Activated CD8-positive, alpha-beta memory T cell treated with anti-CD3 and anti-CD28 coated beads for 24 hours (primary cell): ENCODE data around the gene GZF1.

ENCODE experiments used
- DNase-seq: peaks from one replicate; pipeline ENCODE4 v3.0.0-alpha.2; 2020

Gene GZF1

DNA sequence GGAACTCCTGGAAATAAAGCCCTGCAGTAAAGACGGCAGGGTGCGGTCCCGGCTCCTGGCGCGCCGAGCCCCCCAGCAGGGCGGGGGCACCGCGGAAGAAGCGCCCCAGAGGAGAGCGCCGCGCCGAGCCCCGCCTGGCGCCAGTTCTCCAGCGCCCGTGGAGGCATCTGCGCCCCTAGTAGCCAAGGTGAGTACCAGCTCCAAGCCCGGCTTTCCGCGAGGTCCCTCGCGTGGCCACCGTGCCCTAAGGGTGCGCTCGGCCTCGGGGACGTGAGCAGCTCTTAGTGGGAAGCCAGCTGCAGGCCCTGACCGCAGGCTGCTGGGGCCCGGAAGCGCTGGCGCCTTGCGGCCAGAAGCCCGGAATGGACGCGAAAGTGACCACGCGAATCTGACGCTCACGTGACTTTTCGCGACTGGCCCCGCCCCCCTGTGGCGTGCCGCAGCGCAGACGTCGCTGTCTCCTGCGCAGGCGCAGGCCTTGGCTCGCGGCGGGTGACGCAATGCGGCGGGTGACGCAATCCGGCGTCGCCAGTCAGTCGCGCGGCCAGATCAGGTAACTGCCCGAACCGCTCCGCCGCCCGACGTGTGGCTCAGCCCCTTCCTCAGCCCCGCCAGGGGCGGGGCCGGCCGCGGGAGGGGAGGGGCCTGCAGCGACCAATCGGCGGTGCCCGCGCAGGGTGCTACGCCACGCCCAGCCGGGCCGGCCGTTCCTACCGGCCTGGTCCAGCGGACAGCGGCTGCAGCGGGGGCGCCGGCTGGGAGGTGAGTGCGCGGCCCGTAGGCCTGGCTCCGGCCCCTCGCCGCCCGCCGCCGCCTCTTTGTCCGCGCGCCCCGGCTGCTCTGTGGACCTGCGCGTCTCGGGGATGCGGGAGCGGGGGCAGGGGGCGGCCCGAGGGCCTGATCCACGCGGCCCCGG, at the start of gene GZF1:
TSS of gene GZF1 (plus strand) at position 707 of the 916 bp plus-strand sequence. CDS start 2,202 bp downstream, outside the sequence.
- peak; percentile 100 for DNase-seq

DNA sequence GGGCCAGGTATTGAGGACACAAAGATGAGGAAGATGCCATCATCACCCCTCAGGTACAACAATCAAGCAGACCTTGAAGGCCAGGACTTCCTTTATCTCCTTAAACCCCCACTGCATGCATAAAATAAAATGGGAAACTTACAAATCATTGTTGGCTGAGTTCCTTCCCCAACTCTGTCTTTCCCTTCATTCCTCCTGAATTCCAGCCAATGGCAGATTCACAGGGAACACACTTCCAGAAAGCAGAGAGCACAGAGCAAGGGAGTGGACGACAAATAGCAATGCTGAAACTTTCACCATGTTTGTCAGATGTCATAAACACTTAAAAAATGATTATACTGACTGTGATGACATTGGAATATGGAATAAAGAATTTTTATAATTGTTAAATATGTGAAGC, 48.7 kb upstream of the GZF1 start:
- no peak for DNase-seq

DNA sequence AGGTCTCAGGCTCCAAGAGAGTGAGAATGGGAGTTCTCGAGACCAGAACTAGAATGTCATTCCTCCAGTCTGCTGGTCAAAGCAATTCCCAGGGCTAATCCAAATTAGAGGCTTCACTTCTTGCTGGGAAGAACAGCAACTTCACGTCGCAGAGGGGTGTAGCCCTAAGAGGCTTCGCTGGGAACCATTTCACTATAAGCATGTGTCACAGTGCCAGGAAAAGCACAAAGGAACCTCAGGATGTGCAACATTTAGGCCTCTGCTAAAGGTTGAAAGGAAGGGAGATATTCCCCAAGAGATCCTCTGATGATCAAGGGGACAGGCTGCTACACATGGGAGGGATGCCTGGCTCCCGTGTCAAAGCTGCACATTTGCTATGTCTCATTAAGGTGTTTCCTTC, 47.3 kb upstream of the GZF1 start:
- no peak for DNase-seq

DNA sequence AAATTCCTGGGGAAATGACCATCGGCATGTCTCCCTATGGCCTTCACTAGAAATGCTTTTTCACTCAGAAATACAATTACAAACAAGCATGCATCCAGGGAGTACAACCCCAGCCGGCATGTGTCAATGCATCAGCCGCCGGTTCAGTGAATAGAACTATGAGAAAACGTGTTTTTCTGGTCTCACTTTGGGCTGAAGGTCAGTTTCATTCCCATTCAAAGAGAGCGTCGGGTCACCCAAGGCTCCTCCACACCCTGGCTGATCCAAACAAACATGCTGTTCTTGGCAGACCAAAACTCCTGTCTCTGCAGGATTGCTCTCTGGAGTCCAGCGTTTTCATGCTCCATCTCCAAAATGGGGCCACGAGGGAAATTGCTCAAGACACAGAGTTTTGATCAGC, 46.9 kb upstream of the GZF1 start:
- no peak for DNase-seq

DNA sequence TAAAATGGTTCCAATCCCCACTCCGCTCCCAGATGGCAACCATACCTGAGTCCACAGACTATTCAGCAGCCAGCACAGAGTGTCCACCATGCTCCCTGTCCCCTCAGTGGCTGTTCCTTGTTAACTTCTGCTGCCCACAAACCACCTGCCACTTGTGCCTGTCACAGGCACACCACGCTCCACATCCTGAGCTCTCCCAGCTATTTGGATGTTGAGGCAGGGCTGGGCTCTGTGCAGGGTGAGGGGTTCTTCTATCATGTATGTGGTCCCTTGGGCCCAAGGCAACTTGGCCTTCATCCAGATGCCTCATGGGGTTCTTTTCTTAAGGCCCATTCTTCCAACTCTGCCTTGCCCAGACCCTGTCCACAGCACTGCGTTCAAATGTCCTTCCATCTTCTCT, 45.4 kb upstream of the GZF1 start:
- no peak for DNase-seq

DNA sequence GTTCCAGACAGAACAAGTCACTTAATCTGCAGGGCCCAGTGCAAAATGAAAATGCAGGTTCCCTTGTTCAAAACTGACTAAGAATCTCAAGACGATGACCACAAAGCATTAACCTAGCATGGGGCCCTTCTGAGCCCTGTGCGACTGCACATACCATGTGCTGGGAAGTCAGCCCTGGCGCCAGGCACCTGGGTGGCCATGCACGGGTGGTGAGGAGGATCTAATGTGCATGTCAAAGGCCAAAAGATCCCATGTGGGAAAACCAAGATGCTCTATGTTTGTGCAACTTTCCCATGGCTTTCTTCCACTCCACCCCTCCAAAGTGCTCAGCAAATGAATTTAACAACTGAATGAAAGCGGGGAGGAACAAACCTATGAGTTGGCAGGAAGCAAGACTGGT, 44.9 kb upstream of the GZF1 start:
- no peak for DNase-seq

DNA sequence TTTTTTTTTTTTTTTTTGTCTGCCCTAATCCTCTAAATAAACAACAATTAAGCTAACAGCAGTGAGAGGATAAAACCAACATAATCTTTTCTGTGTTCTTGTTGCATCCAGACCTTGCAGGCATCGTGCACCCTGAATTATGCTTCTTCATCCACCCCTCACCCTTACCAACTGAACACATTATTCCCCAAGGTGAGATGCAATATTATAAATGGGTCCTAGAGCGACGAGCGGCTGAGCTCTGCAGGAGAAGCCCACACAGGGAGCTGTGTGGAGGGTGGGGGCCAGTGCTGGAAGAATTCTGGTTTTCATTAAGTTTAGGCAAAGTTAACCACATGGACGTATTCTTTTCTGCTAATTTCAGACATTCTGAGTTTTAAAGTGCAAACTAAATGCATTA, 43.6 kb upstream of the GZF1 start:
- no peak for DNase-seq

DNA sequence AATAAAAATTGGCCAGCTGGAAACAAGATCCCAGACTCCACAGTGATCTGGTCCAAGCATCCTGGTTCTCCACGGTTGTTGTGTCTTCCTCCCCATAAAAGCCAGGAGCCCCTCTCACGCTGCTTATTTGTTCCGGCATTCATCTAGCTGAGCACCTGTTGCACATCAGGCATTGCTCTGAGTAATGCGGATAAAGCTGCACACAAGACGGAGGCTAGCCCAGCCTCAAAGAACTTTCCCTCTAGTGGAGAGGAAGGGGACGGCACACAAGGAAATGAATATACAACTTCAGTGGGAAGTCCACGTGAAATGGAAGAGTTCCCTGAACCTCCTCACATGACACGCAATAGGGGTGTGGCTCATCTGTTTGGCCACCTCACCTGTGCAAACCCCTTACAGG, 41.7 kb upstream of the GZF1 start:
- DNase-seq, result no peak

DNA sequence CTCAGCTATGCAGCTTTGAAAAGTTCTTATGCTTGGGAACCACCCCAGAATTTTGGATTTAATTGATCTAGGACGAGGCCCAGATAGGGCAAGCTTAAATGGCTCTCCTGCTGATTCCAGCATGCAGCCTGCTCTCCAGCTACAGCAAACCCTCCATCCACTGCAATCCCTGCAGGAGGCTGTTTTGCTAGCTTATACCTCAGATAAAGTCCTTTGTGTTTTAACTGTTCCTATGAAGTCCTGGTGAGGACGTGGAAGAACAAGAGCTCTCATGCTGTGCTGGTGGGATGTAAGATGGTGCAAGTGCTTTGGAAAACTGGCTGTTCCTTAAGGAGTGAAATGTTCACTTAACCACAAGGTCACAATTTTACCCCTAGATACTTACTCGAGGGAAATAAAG, 36.9 kb upstream of the GZF1 start:
- DNase-seq, result no peak

DNA sequence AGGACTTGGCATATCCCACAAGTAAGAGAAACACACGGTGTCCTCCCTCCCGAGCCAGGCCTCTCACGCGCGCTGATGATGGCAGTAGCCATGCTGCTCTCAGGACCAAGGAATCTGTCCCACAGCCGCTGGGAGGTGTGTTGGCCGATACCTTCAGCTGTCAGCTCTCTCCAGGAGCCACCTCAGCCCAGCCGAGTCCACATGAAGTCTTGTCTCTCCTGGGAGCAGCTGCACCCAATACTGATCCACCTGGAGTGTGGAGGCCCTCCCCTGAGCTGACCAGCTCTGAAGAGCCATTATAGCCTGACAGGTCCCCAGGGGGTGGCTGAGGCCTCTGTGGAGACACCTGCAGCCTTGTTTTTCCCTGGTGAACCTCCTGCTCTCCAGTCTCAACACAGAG, 35.2 kb upstream of the GZF1 start:
- no peak for DNase-seq

DNA sequence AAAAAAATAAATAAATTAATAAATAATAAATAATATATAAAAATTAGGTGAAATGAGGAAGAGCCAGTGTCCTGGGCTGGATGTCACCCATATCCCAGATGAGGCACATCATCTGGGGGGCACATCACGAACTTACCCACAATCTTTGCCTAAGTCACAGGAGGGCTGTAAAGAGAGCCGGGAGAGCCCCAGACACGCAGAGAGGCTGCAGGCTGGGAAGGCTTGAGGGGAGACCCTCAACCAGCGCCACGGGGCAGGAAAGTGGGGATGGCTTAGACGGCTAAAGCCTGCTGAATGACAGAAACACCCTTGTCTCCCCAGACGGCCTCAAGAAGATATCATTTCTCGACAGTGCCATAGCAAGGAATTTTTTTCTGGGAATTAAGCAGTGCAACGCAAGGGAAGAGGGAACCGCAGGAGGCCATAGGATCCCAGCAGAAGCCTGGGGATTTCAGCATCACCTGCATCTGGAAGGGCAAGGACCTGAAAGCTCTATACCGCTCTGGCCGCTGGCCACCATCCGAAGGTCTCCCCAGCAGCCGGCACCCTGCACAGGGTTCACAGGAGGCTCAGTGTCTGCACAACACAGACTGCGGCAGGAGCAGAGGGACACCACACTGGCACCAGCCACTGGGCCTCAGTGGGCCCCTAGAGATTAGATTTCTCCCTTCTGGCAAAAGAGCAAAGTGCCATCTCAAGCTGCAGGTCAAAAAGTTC, 34.2 kb upstream of the GZF1 start:
- no peak for DNase-seq

DNA sequence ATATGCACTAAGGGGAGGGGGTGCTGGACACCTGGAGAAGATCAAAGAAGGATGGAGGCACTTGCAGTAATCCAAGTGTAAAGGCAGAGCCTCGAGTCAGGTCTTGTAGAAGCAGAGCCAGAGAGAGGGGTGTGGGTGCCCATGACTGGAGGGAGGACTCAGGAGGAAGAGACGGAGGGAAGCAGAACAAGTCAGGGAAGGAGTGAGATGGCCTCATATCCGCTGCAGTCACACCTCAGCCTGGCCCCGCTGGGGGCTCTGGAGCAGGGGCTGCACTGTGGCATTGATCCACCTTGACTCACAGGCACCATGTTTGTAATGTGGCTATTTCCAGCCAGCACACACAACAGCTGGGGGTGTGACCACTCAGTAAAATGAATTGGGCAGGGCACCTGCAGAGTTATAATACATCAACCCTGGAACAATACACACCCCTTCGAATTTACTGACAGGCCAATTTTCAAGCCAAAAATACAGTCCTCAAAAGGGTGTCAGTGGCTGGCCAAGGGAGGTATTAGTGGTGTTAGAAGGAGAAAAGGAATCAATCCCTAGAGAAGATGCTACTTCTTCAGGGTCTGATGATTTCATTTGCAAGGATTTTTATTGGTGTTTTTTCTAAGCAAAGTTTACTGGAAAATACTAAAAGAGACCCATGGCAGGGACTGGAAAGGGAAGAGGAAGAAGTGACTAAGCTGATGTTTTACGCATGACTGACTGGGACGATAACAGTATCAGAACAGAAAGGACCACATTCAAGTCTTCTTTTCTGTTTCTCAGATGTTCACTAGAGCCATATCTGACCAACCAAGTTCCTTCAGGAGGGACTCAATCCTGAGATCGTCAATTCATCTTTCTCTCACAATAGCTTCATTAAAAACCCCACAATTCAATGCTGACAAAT, 30.3 kb upstream of the GZF1 start:
- no peak for DNase-seq

DNA sequence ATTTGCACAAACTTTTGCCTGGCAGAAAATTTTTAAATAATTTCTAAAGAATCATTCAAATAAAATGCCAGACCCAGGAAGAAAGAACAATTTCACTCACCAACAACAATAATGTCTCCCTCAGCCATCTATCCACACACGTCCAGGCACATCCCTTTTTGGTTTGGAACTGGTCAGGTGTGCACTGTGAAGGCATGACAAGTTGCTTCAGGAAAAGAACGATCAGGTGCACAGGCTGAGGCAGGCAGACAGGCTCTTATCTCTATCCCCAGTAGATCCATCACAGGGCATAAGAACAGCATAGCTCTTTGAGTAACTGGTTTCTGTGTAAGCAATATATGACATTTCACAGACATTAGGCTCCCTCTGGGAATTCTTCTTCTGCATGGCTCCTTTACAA, 29.5 kb upstream of the GZF1 start:
- no peak for DNase-seq

DNA sequence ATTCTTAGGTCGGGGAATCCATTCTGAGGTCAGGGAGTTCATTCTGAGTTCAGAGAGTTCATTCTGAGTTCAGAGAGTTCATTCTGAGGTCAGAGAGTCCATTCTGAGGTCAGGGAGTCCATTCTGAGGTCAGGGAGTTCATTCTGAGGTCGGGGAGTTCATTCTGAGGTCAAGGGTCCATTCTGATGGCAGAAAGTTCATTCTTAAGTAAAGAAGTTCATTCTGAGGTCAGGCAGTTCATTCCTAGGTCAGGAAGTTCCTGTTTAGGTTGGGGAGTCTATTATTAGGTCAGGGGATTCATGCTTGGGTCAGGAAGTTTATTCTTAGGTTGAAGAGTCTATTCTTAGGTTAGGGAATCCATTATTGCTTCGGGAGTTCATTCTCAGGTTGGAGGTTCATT, 27.9 kb upstream of the GZF1 start:
- DNase-seq, result no peak

DNA sequence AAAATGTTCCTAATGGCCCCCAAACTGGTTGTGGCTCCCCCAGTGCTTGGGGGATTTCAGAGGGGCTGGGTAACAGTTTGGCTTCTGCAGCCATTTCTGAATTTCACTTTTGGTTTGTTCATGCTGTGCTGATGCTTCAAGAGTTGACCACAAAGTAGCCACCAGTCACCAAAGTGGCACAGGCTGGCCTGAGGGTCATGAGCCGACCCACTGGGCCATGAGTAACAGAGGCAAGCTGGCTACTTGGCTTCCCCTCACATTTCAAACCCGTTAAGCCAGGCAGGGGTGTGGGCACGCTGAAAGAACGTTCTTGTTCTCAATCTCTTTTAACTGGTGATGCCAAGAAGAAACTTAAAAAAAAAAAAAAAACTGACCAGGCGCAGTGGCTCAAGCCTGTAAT, 26.5 kb upstream of the GZF1 start:
- DNase-seq, result no peak

DNA sequence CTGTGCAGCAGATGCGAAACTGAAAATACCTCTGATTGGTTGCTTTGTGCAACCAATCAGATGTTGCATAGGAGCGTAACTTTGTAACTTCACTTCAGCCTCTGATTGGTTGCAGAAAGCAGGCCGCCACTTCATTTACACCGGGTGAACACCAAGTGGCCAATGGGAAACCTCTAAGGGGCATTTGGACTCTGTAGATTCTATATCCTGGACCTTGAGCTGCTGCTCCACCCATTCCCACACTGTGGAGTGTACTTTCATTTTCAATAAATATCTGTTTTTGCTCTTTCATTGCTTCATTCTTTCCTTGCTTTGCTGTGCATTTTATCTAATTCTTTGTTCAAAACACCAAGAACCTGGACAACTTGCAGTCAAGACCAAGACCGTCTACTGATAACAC, 25.5 kb upstream of the GZF1 start:
- no peak for DNase-seq

DNA sequence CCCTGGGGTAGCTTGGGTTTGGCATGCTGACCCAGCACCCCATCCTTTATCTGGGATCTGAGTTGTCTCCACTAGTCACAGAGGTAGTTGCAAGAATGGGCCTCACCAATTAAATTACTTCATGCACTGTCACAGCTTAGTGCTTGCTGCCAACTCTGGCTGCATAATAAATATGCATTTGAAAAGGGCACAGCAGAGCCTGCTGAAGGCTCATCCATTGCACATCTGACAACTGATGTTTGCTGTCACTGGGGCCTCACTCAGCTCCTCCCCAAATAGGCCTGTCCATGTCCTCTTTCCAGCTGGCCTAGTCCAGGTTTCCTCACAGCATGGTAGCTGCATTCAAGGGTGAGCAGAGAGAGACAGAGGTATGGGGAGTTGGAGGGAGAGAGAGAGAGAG, 24.7 kb upstream of the GZF1 start:
- no peak for DNase-seq

DNA sequence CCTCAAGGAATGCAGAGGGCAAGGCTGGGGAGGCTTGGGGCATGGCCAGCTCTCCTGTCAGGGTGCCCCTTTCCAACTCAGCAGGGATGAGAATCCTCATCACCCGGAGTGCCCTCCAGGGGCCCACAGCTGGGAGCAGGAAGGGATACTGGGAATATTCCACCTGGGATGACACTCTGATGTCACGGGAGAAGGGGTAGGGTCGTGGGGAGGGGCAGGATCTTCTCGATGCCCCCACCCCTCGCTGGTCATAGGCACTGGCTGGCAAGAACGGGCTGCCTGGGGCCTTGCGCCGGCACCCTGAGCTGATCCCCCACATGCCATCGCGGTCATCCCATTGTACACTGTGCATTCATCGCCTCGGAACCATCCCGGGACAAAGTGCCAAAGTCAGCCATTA, 22.0 kb upstream of the GZF1 start:
- DNase-seq, result no peak

DNA sequence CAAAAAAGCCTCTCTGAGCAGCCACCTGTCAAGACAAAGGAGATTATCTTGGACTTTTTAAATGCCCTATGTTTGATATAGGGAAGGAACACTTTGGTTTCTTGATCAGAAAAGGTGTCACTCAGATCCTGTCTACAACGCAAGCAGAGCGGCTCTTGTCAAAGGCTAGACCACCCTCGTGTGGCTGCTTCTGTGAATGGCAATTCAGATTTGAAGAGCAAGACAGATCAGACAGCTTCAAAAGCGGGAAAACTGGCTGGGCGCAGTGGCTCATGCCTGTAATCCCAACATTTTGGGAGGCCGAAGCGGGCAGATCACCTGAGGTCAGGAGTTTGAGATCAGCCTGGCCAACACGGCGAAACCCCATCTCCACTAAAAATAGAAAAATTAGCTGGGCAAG, 21.5 kb upstream of the GZF1 start:
- no peak for DNase-seq

DNA sequence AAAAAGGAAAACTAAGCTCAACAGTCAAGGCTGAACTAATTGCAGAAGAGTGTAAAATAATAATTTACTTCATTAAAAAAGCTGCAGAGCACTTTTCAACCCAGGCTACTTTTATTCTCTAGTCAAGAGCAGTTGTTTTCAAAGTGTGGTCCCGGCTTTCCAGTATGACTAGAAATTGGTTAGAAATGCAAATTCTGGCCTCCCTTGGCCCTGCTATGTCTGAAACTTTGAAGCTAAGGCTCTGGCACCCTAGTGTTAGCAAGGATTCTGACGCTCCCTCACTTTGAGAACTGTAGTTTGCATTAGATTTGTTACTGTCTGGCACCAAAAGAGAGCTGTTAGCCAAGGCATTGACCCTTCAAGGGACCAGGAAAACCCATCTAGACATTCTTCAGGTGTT, 20.9 kb upstream of the GZF1 start:
- no peak for DNase-seq

DNA sequence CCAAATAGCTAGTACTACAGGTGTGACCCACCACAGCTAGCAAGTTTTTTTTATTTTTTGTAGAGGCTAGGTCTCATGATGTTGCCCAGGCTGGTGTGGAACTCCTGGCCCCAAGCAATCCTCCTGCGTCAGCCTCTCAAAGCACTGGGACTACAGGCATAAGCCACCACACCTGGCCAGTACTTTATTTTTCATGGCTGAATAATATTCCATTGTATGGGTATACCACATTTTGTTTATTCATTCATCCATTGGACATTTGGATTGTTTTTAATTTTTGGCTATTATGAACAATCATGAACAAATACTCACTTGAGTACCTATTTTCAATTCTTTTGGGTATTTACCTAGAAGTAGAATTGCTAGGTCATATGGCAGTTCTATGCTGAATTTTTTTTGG, 18.4 kb upstream of the GZF1 start:
- DNase-seq, result no peak

DNA sequence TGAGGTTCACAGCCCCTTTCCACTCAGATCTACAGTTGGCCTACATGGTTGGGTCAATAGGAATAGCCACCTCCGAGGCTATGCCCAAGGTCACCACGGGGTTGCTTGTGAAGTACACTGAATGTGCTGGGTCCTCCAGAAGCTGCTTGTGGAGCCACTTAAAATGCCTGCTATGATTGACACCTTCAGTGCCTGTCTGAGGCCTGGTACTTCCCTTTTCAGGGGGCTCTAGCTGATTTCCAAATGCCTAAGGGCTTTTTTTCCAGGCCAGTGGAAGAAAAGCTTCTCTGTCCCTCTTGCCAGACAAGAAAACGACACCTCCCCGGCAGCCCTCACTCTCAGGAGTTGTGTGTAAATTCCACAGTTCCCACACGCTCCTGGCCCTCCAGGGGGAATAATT, 17.6 kb upstream of the GZF1 start:
- DNase-seq, result no peak

DNA sequence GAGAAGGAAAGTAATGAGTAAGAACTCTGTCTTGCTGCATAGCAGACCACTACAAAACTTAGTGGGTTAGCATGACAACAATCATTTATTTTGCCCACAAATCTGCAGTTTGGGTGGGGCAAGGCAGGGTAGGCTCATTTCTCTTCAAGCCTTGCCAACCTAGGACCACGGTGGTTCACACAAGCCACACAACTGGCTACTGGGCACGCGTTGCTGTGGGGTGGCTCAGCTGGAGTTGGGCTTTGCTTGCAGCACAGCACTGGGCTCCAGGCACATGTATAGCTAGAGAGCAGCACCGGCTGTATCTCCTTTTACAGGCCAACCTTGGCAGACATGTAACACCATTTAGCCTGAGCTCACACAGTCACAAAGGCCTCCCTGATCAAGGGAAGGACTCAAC, 16.0 kb upstream of the GZF1 start:
- peak; percentile 11 for DNase-seq
